Measurements from ENCODE around the gene KRT31. TPM values are rescaled to one million over a fixed set of nuclear protein-coding genes. Genes with fewer than 3 reads are reported as not detected.

Gene KRT31
- polyA plus RNA-seq, 3 donors: not detected

GRCh38 chr17:41369713-41370112 lies 27.7 kb downstream of the KRT31 start, which contains the start of gene KRT33B:
TSS of gene KRT33B (minus strand) at chr17:41369813. CDS start at chr17:41369750, 63 bp downstream.
- no CpG with 5 or more reads among the region's 1 CpG for WGBS (ENCODE audit: insufficient coverage)
- no peak for TF ChIP-seq CTCF (IDR thresholded peaks at IDR 0.05)

GRCh38 chr17:41369023-41369422 lies 28.4 kb downstream of the KRT31 start:
- Histone ChIP-seq H3K9ac (ENCODE audit: insufficient read depth, low read length, poor library complexity, severe bottlenecking) (no peak overlapping the region), H4K20me1 (ENCODE audit: insufficient read depth, low read length) (no peaks in the 10 kb centered on the region), H3K4me3 (replicated peaks in 1 of 3; ENCODE audit: low read depth in 2 of 3, low read length in 3 of 3) (no peak overlapping the region), H3K9me3 (replicated peaks in 1 of 2; ENCODE audit: control insufficient read depth in 1 of 2, insufficient read depth in 1 of 2, low read length in 2 of 2) (no peaks in the 10 kb centered on the region), H3K27ac (ENCODE audit: low read depth in 1 of 2, low read length in 2 of 2) (no peak overlapping the region), H2AFZ (ENCODE audit: insufficient read depth, low read depth, low read length, poor library complexity, severe bottlenecking) (no peak overlapping the region), H3K4me2 (replicated peaks; ENCODE audit: extremely low read depth, low read length, poor library complexity, severe bottlenecking) (no peak overlapping the region), H3K79me2 (ENCODE audit: insufficient read depth, low read length) (no peaks in the 10 kb centered on the region), H3K27me3 (ENCODE audit: control insufficient read depth in 2 of 2, insufficient read depth in 2 of 2, low read length in 2 of 2) (peaks cover 0 to under 1% of the 10 kb centered on the region in 2 donors), H3K36me3 (replicated peaks in 1 of 2; ENCODE audit: control insufficient read depth in 1 of 2, insufficient read depth in 2 of 2, low read length in 2 of 2) (no peaks in the 10 kb centered on the region), H3K4me1 (ENCODE audit: control insufficient read depth in 1 of 2, insufficient read depth in 2 of 2, low read length in 2 of 2) (no peaks in the 10 kb centered on the region)
- Mint-ChIP-seq H3K27me3 (ENCODE audit: low read depth in 3 of 3) (peaks cover 0 to 11% (median 8%) of the 10 kb centered on the region in 3 donors), H3K4me3 (no peak overlapping the region), H3K9me3 (peaks cover 0 to 1% (median 0%) of the 10 kb centered on the region in 7 donors), H3K27ac (no peak overlapping the region), H3K4me1 (no peaks in the 10 kb centered on the region), H3K36me3 (no peaks in the 10 kb centered on the region)
- intact Hi-C loops (cut with micrococcal nuclease): no loop called here
- WGBS (ENCODE audit: insufficient coverage): no CpG with 5 or more reads among the region's 2 CpGs
- no peak for DNase-seq
- TF ChIP-seq CTCF (IDR thresholded peaks at IDR 0.05): no peak

More at GRCh38 chr17:41369713-41370112, 27.7 kb downstream of the KRT31 start, which contains the start of gene KRT33B:
- H3K9me3 Mint-ChIP-seq: peaks cover 0 to 4% (median 0%) of the 10 kb centered on the region in 7 donors
- no peaks in the 10 kb centered on the region for H3K4me1 Mint-ChIP-seq
- intact Hi-C loops (cut with micrococcal nuclease): no loop called here
- Histone ChIP-seq H3K9ac (ENCODE audit: insufficient read depth, low read length, poor library complexity, severe bottlenecking) (no peak within 1 kb of the TSS), H3K4me2 (replicated peaks; ENCODE audit: extremely low read depth, low read length, poor library complexity, severe bottlenecking) (no peak within 1 kb of the TSS), H3K9me3 (replicated peaks in 1 of 2; ENCODE audit: control insufficient read depth in 1 of 2, insufficient read depth in 1 of 2, low read length in 2 of 2) (no peaks in the 10 kb centered on the region), H3K36me3 (replicated peaks in 1 of 2; ENCODE audit: control insufficient read depth in 1 of 2, insufficient read depth in 2 of 2, low read length in 2 of 2) (no peaks in the 10 kb centered on the region), H3K4me3 (replicated peaks in 1 of 3; ENCODE audit: low read depth in 2 of 3, low read length in 3 of 3) (no peak within 1 kb of the TSS), H3K79me2 (ENCODE audit: insufficient read depth, low read length) (no peaks in the 10 kb centered on the region), H3K4me1 (ENCODE audit: control insufficient read depth in 1 of 2, insufficient read depth in 2 of 2, low read length in 2 of 2) (no peaks in the 10 kb centered on the region), H3K27ac (ENCODE audit: low read depth in 1 of 2, low read length in 2 of 2) (no peak within 1 kb of the TSS), H3K27me3 (ENCODE audit: control insufficient read depth in 2 of 2, insufficient read depth in 2 of 2, low read length in 2 of 2) (peaks cover 0 to 2% of the 10 kb centered on the region in 2 donors), H2AFZ (ENCODE audit: insufficient read depth, low read depth, low read length, poor library complexity, severe bottlenecking) (no peak within 1 kb of the TSS), H4K20me1 (ENCODE audit: insufficient read depth, low read length) (no peaks in the 10 kb centered on the region)
- no peak for DNase-seq
- peaks cover 0 to 11% (median 8%) of the 10 kb centered on the region in 3 donors for H3K27me3 Mint-ChIP-seq (ENCODE audit: low read depth in 3 of 3)
- no peak within 1 kb of the TSS for H3K4me3 Mint-ChIP-seq
- H3K27ac Mint-ChIP-seq: no peak within 1 kb of the TSS
- H3K36me3 Mint-ChIP-seq: no peaks in the 10 kb centered on the region
